GM12872 (cell line): Measurements from ENCODE around the gene PFDN2.

Experiments
- CTCF ChIP-seq: IDR thresholded peaks from 3 replicates; pipeline ENCODE4 v1.5.1; 2011; ENCODE audit warnings: low read depth, mild to moderate bottlenecking, low read length, moderate library complexity; ENCODE audit not compliant: insufficient read depth

Gene PFDN2

GRCh38 chr1:161153682-161154337 lies 36.0 kb upstream of the PFDN2 start, which contains the start of gene UFC1:
Gene UFC1, plus strand, starts transcription at chr1:161153978. Its CDS starts 20 bp downstream, at chr1:161153998.
- no peak for TF ChIP-seq CTCF

- no peak for TF ChIP-seq CTCF
These were observed 35.3 kb upstream of the PFDN2 start for GRCh38 chr1:161153176-161153575.

GRCh38 chr1:161145832-161146231 lies 28.0 kb upstream of the PFDN2 start:
- no peak for TF ChIP-seq CTCF

- TF ChIP-seq CTCF: no peak
These were observed 23.0 kb upstream of the PFDN2 start for GRCh38 chr1:161140755-161141400.

GRCh38 chr1:161139766-161140165 lies 21.9 kb upstream of the PFDN2 start:
- TF ChIP-seq CTCF: peak; percentile 40; the same call in 2 of the 3 replicates

GRCh38 chr1:161138431-161138830 lies 20.6 kb upstream of the PFDN2 start:
- TF ChIP-seq CTCF: no peak

GRCh38 chr1:161137881-161138280 lies 20.0 kb upstream of the PFDN2 start:
- no peak for TF ChIP-seq CTCF
